A549 (cell line): ENCODE results near the gene NDC1. TPM values are rescaled to one million over a fixed set of nuclear protein-coding genes. Genes with fewer than 3 reads are reported as not detected.

Source experiments
- ATAC-seq, 2 experiments: fragments of 200-7000 bp in 1 of 2; fragments of >200 bp in 1 of 2; cut with Nextera tagmentation in 1 of 2; cut with Tn5 transposase in 1 of 2; 3 replicates each; pipeline versions ENCODE4 v1.8.0 to v1.9.1; 2018 to 2020; ENCODE audit warnings: mild to moderate bottlenecking in 1 of 2, moderate library complexity in 1 of 2
- CTCF ChIA-PET: fragments of 300-600 bp; sonication (Branson Sonifier 250); formaldehyde crosslinking; extraction: SDS; loops from one replicate; lab custom pipeline; 2021; ENCODE audit warnings: antibody characterized with exemption, inconsistent platforms; lab: Yijun Ruan, JAX
- POLR2A ChIA-PET: fragments of 350-600 bp; formaldehyde crosslinking; extraction: SDS; loops from one replicate; lab custom pipeline; 2021; ENCODE audit warnings: antibody characterized with exemption, inconsistent platforms; lab: Yijun Ruan, JAX
- DNase-seq, 2 experiments: peaks; one replicate each; pipeline versions ENCODE4 v3.0.0 to v3.0.0-alpha.2; 2011 to 2016; ENCODE audit warnings: low read depth in 1 of 2, low spot score in 1 of 2
- FAIRE-seq: peaks from 2 replicates; lab custom pipeline; 2011; peaks lifted over from hg19 to GRCh38; lab: Jason Lieb, UNC
- H3K27ac ChIP-seq, 2 experiments: fragments of >200 bp; sonication (Bioruptor Twin); formaldehyde crosslinking; 3 replicates each; pipeline ENCODE4 v1.5.1; 2016 to 2017
- H3K4me1 ChIP-seq: fragments of >200 bp; sonication (Bioruptor Twin); formaldehyde crosslinking; 3 replicates; pipeline ENCODE4 v1.6.1; 2016
- H3K4me2 ChIP-seq: fragments of >200 bp; sonication (Bioruptor Twin); formaldehyde crosslinking; 3 replicates; pipeline ENCODE4 v1.6.1; 2016
- H3K4me3 ChIP-seq: fragments of >200 bp; sonication (Bioruptor Twin); formaldehyde crosslinking; 3 replicates; pipeline ENCODE4 v1.5.1; 2016
- H3K9me3 ChIP-seq: fragments of >200 bp; sonication (Bioruptor Twin); formaldehyde crosslinking; 3 replicates; pipeline ENCODE4 v1.6.1; 2016
- ATOH8 ChIP-seq: fragments of 250-450 bp; sonication (Bioruptor Pico); IDR thresholded peaks from 2 replicates; pipeline ENCODE4 v1.5.0; 2020; ENCODE audit warnings: low read depth, mild to moderate bottlenecking, moderate library complexity
- CEBPB ChIP-seq, 2 experiments: fragments of >200 bp in 1 of 2; sonication (Bioruptor Twin) in 1 of 2; formaldehyde crosslinking in 1 of 2; IDR thresholded peaks; 2 replicates each; pipeline ENCODE4 v1.6.1; 2012 to 2016
- CHD2 ChIP-seq: fragments of 150-350 bp; IDR thresholded peaks from 2 replicates; pipeline ENCODE4 v1.6.1; 2014; ENCODE audit warnings: low read length; ENCODE audit not compliant: partially characterized antibody
- CHD4 ChIP-seq: fragments of 200-600 bp; sonication (generic); IDR thresholded peaks from 2 replicates; pipeline ENCODE4 v1.6.1; 2016; ENCODE audit warnings: antibody characterized with exemption, mild to moderate bottlenecking, borderline replicate concordance
- E2F6 ChIP-seq: IDR thresholded peaks from 2 replicates; pipeline ENCODE4 v1.6.1; 2012; ENCODE audit warnings: low read depth, borderline replicate concordance
- EHF ChIP-seq: fragments of 250-450 bp; sonication (Bioruptor Pico); IDR thresholded peaks from 2 replicates; pipeline ENCODE4 v1.5.0; 2020; ENCODE audit warnings: mild to moderate bottlenecking
- EHMT2 ChIP-seq: fragments of 200-600 bp; sonication (generic); IDR thresholded peaks from 2 replicates; pipeline ENCODE4 v1.6.1; 2016; ENCODE audit warnings: antibody characterized with exemption, low read depth, mild to moderate bottlenecking, moderate library complexity
- ESRRA ChIP-seq: fragments of 150-350 bp; IDR thresholded peaks from 2 replicates; pipeline ENCODE4 v1.6.1; 2014; ENCODE audit warnings: mild to moderate bottlenecking, low read length, borderline replicate concordance
- FOSL2 ChIP-seq, 2 experiments: fragments of 450-650 bp in 1 of 2; fragments of >200 bp in 1 of 2; sonication (Bioruptor Twin) in 1 of 2; formaldehyde crosslinking; IDR thresholded peaks; 2 replicates each; pipeline versions ENCODE4 v1.5.0 to v1.6.1; 2016 to 2020; ENCODE audit warnings: mild to moderate bottlenecking in 1 of 2, moderate library complexity in 1 of 2
- HOXB13 ChIP-seq: fragments of 250-450 bp; sonication (Bioruptor Pico); IDR thresholded peaks from 2 replicates; pipeline ENCODE4 v1.5.0; 2020; ENCODE audit warnings: low read depth, mild to moderate bottlenecking, moderate library complexity
- HOXB5 ChIP-seq: fragments of 250-450 bp; sonication (Bioruptor Pico); IDR thresholded peaks from 2 replicates; pipeline ENCODE4 v1.5.0; 2020; ENCODE audit warnings: mild to moderate bottlenecking, moderate library complexity
- MAZ ChIP-seq: fragments of 150-350 bp; IDR thresholded peaks from 2 replicates; pipeline ENCODE4 v1.6.1; 2014; ENCODE audit warnings: antibody characterized with exemption, low read depth, low read length, borderline replicate concordance
- PBX3 ChIP-seq: IDR thresholded peaks from 2 replicates; pipeline ENCODE4 v1.6.1; 2012
- PHF8 ChIP-seq: fragments of 200-600 bp; sonication (generic); IDR thresholded peaks from 2 replicates; pipeline ENCODE4 v1.6.1; 2016; ENCODE audit warnings: low read depth, mild to moderate bottlenecking, antibody characterized with exemption, moderate library complexity, borderline replicate concordance
- POLR2A ChIP-seq: IDR thresholded peaks from 2 replicates; pipeline ENCODE4 v1.6.1; 2012; ENCODE audit warnings: mild to moderate bottlenecking, low read length
- POLR2AphosphoS2 ChIP-seq: conservative IDR thresholded peaks from 2 replicates; pipeline ENCODE4 v1.6.1; 2012; ENCODE audit warnings: low read length, improper control_type of control experiment, inconsistent platforms
- RAD21 ChIP-seq, 2 experiments: fragments of >200 bp in 1 of 2; sonication (Bioruptor Twin) in 1 of 2; formaldehyde crosslinking in 1 of 2; IDR thresholded peaks in 1 of 2; conservative IDR thresholded peaks in 1 of 2; 2 replicates in 1 of 2; 3 replicates in 1 of 2; pipeline ENCODE4 v1.6.1; 2012 to 2018; ENCODE audit warnings: inconsistent platforms in 1 of 2
- RARB ChIP-seq: fragments of 250-450 bp; sonication (Bioruptor Pico); IDR thresholded peaks from 2 replicates; pipeline ENCODE4 v1.8.0; 2021; ENCODE audit warnings: mild to moderate bottlenecking, moderate library complexity
- RCOR1 ChIP-seq: fragments of 150-350 bp; IDR thresholded peaks from 2 replicates; pipeline ENCODE4 v1.6.1; 2014; ENCODE audit warnings: antibody characterized with exemption, low read length, low read depth
- REST ChIP-seq: fragments of 200-600 bp; sonication (generic); IDR thresholded peaks from 2 replicates; pipeline ENCODE4 v1.6.1; 2016; ENCODE audit warnings: antibody characterized with exemption, mild to moderate bottlenecking, moderate library complexity
- TFCP2L1 ChIP-seq: fragments of 250-450 bp; sonication (Bioruptor Pico); IDR thresholded peaks from 2 replicates; pipeline ENCODE4 v1.5.0; 2021; ENCODE audit warnings: mild to moderate bottlenecking
- ZC3H11A ChIP-seq: fragments of 450-650 bp; IDR thresholded peaks from 2 replicates; pipeline ENCODE4 v1.6.1; 2014; ENCODE audit warnings: antibody characterized with exemption, mild to moderate bottlenecking
- ZSCAN20 ChIP-seq: fragments of 250-450 bp; sonication (Bioruptor Pico); IDR thresholded peaks from 2 replicates; pipeline ENCODE4 v1.8.0; 2022; ENCODE audit warnings: mild to moderate bottlenecking, moderate library complexity
- WGBS: methylation state at CpG from one replicate; pipeline ENCODE4 v1.1.6; 2017; ENCODE audit errors: missing lambda C conversion rate; 5-methylcytosine and 5-hydroxymethylcytosine counted together
- polyA plus RNA-seq, 4 experiments: library from polyadenylated mRNA; depleted of rRNA in 3 of 4; stranded (reverse); fragments of >200 nt; fragmentation: RNase III in 1 of 4; extraction: RNeasy Plus Mini Kit Qiagen cat#74134 plus additional on column Dnase treatment in 1 of 4; gene quantifications; 2 replicates in 3 of 4; 3 replicates in 1 of 4; pipeline ENCODE4 v1.2.3, GENCODE V29; 2011 to 2017

The NDC1 gene
- polyA plus RNA-seq, 2 of the 4 experiments (the other 2 are of a cell fraction) = 26.4 to 49.5 TPM

- Histone ChIP-seq H3K4me1 (no peaks in the 10 kb centered on the region), H3K4me2 (no peak overlapping the region), H3K9me3 (peaks cover 8% of the 10 kb centered on the region; the same call in 1 of the 3 replicates), H3K4me3 (no peak overlapping the region), H3K27ac (no peak overlapping the region)
- ATAC-seq (no peak; a peak in 1 of 6 replicates), FAIRE-seq (no peak), DNase-seq (no peak)
- TF ChIP-seq RARB (CRISPR knock-in tag) = no peak
- TF ChIP-seq HOXB5 (CRISPR knock-in tag) = no peak
- no peak for TF ChIP-seq EHF
- no peak for TF ChIP-seq MAZ
- no peak for TF ChIP-seq CHD4
- no peak for TF ChIP-seq ATOH8 (CRISPR knock-in tag)
- no peak for TF ChIP-seq FOSL2 (IDR thresholded peaks at IDR 0.05)
- TF ChIP-seq FOSL2 (CRISPR knock-in tag; IDR thresholded peaks at IDR 0.05) = no peak
- no peak for TF ChIP-seq TFCP2L1 (CRISPR knock-in tag)
- TF ChIP-seq PHF8 = no peak
- no peak for TF ChIP-seq ZSCAN20 (CRISPR knock-in tag)
- no peak for TF ChIP-seq CHD2
- TF ChIP-seq ESRRA = no peak
- ChIA-PET CTCF (no interaction called here), POLR2A (no interaction called here)
- WGBS = 64% methylated on average over 8 of the region's 8 CpGs
Measured at GRCh38 chr1:53747841-53748240, 90.3 kb downstream of the NDC1 start.

- 37% methylated on average over 5 of the region's 8 CpGs for WGBS
Measured at GRCh38 chr1:53740621-53741105, 97.4 kb downstream of the NDC1 start.

More at GRCh38 chr1:53740621-53741105, 97.4 kb downstream of the NDC1 start:
- CTCF ChIA-PET = no interaction called here
- TF ChIP-seq POLR2A (no peak), ZC3H11A (no peak), HOXB13 (CRISPR knock-in tag) (no peak), PBX3 (no peak), POLR2AphosphoS2 (no peak), CHD2 (no peak), RAD21 (conservative IDR thresholded peaks at IDR 0.05 in 1 of 2, IDR thresholded peaks at IDR 0.05 in 1 of 2) (no peak), EHMT2 (no peak), TFCP2L1 (CRISPR knock-in tag) (no peak), E2F6 (no peak), CEBPB (IDR thresholded peaks at IDR 0.05) (no peak), RCOR1 (no peak), HOXB5 (CRISPR knock-in tag) (no peak), REST (no peak)
- POLR2A ChIA-PET = no interaction called here
- H3K4me3 ChIP-seq = no peak overlapping the region
- DNase-seq (no peak), ATAC-seq (no peak), FAIRE-seq (no peak)
- no peak overlapping the region for H3K27ac ChIP-seq
- H3K4me2 ChIP-seq = no peak overlapping the region
- H3K9me3 ChIP-seq = peaks cover 17% of the 10 kb centered on the region; the same call in 1 of the 3 replicates
- peaks cover 4% of the 10 kb centered on the region; the same call in 1 of the 3 replicates for H3K4me1 ChIP-seq
